SK-N-SH (cell line): ENCODE measurements around the gene ROPN1B. TPM values are rescaled to one million over a fixed set of nuclear protein-coding genes. Genes with fewer than 3 reads are reported as not detected.

Source experiments
- CTCF ChIA-PET: fragments of 300-600, 350-600 bp; formaldehyde crosslinking; extraction: SDS; loops from one replicate; lab custom pipeline; 2021; lab: Yijun Ruan, JAX
- POLR2A ChIA-PET: fragments of 350-600 bp; sonication (Branson Sonifier 250); formaldehyde crosslinking; extraction: SDS; loops from one replicate; lab custom pipeline; 2020; ENCODE audit warnings: antibody characterized with exemption, inconsistent platforms; lab: Yijun Ruan, JAX
- DNase-seq: peaks from one replicate; pipeline ENCODE4 v3.0.0; 2012
- H2AFZ ChIP-seq: fragments of 200-600 bp; sonication (generic); 2 replicates; pipeline ENCODE4 v1.8.1; 2016; ENCODE audit warnings: antibody characterized with exemption, mild to moderate bottlenecking, low read depth
- H3F3A ChIP-seq: fragments of 200-600 bp; sonication (generic); replicated peaks from 2 replicates; pipeline ENCODE3; 2016; ENCODE audit warnings: antibody characterized with exemption, mild to moderate bottlenecking; ENCODE audit not compliant: insufficient read depth
- H3K27ac ChIP-seq, 2 experiments: fragments of 200-500 bp in 1 of 2; fragments of 200-600 bp in 1 of 2; sonication (Bioruptor generic) in 1 of 2; sonication (generic), shearing (Covaris generic) in 1 of 2; 2 replicates each; pipeline versions ENCODE4 v1.5.1 to v1.6.1; 2014 to 2016; ENCODE audit warnings: low read depth in 2 of 2, inconsistent platforms in 1 of 2, low read length in 1 of 2, mild to moderate bottlenecking in 1 of 2, mixed read lengths in 1 of 2
- H3K27me3 ChIP-seq: fragments of 200-600 bp; sonication (generic), shearing (Covaris generic); 2 replicates; pipeline ENCODE4 v1.6.1; 2016; ENCODE audit warnings: mixed run types; ENCODE audit not compliant: insufficient read depth
- H3K36me3 ChIP-seq, 2 experiments: fragments of 200-500 bp in 1 of 2; fragments of 200-600 bp in 1 of 2; sonication (Bioruptor generic) in 1 of 2; sonication (generic) in 1 of 2; replicated peaks in 1 of 2; 2 replicates each; pipeline versions ENCODE3 to v1.5.1; 2014 to 2016; ENCODE audit warnings: low read length in 1 of 2, mild to moderate bottlenecking in 1 of 2; ENCODE audit not compliant: insufficient read depth in 2 of 2, control insufficient read depth in 1 of 2
- H3K4me1 ChIP-seq, 2 experiments: fragments of 200-500 bp in 1 of 2; fragments of 200-600 bp in 1 of 2; sonication (Bioruptor generic) in 1 of 2; sonication (generic), shearing (Covaris generic) in 1 of 2; 2 replicates each; pipeline versions ENCODE4 v1.5.1 to v1.6.1; 2014 to 2016; ENCODE audit warnings: low read depth in 1 of 2, low read length in 1 of 2, mixed run types in 1 of 2; ENCODE audit not compliant: insufficient read depth in 2 of 2, control insufficient read depth in 1 of 2
- H3K4me2 ChIP-seq: fragments of 200-600 bp; sonication (generic), shearing (Covaris generic); 2 replicates; pipeline ENCODE4 v1.6.1; 2017; ENCODE audit warnings: mixed run types
- H3K4me3 ChIP-seq, 2 experiments: fragments of 200-500 bp in 1 of 2; fragments of 200-600 bp in 1 of 2; sonication (Bioruptor generic) in 1 of 2; sonication (generic), shearing (Covaris generic) in 1 of 2; 2 replicates each; pipeline versions ENCODE4 v1.5.1 to v1.8.1; 2014 to 2016; ENCODE audit warnings: low read depth in 2 of 2, inconsistent platforms in 1 of 2, low read length in 1 of 2, mild to moderate bottlenecking in 1 of 2, mixed read lengths in 1 of 2, moderate library complexity in 1 of 2
- H3K79me2 ChIP-seq: fragments of 200-600 bp; sonication (generic); 2 replicates; pipeline ENCODE4 v1.8.1; 2017; ENCODE audit warnings: mild to moderate bottlenecking; ENCODE audit not compliant: insufficient read depth
- H3K9ac ChIP-seq: fragments of 200-600 bp; sonication (generic); 2 replicates; pipeline ENCODE4 v1.6.1; 2017; ENCODE audit warnings: mixed run types
- H3K9me2 ChIP-seq: fragments of 200-600 bp; sonication (generic); 2 replicates; pipeline ENCODE4 v1.6.1; 2017; ENCODE audit warnings: mixed run types
- H3K9me3 ChIP-seq: fragments of 200-600 bp; sonication (generic); 2 replicates; pipeline ENCODE4 v1.6.1; 2017; ENCODE audit warnings: mixed run types, mild to moderate bottlenecking, moderate library complexity
- H4K20me1 ChIP-seq: fragments of 200-600 bp; sonication (generic); 2 replicates; pipeline ENCODE4 v1.6.1; 2017; ENCODE audit warnings: mild to moderate bottlenecking, mixed run types; ENCODE audit not compliant: insufficient read depth
- CHD2 ChIP-seq: fragments of 150-350 bp; IDR thresholded peaks from 2 replicates; pipeline ENCODE4 v1.6.1; 2018; ENCODE audit warnings: low read length; ENCODE audit not compliant: partially characterized antibody
- EP300 ChIP-seq, 2 experiments: IDR thresholded peaks; 2 replicates each; pipeline versions ENCODE4 v1.4.0 to v1.6.1; 2012; ENCODE audit warnings: borderline replicate concordance in 1 of 2, low read depth in 1 of 2, low read length in 1 of 2
- FOXJ3 ChIP-seq: sonication (generic); formaldehyde crosslinking; IDR thresholded peaks from 2 replicates; pipeline ENCODE4 v1.5.1; 2020; ENCODE audit warnings: mild to moderate bottlenecking, missing genetic modification reagents
- GATA2 ChIP-seq: sonication (generic); formaldehyde crosslinking; IDR thresholded peaks from 2 replicates; pipeline ENCODE4 v1.5.0; 2020; ENCODE audit warnings: mild to moderate bottlenecking, missing genetic modification reagents
- IRF3 ChIP-seq: fragments of 150-350 bp; IDR thresholded peaks from 2 replicates; pipeline ENCODE4 v1.6.1; 2016; ENCODE audit warnings: mild to moderate bottlenecking, low read depth, low read length
- MEF2A ChIP-seq: IDR thresholded peaks from 2 replicates; pipeline ENCODE4 v1.4.0; 2012; ENCODE audit warnings: low read depth, borderline replicate concordance
- NFIC ChIP-seq: IDR thresholded peaks from 2 replicates; pipeline ENCODE4 v1.4.0; 2012; ENCODE audit warnings: borderline replicate concordance
- RCOR1 ChIP-seq: fragments of 150-350 bp; IDR thresholded peaks from 2 replicates; pipeline ENCODE4 v1.6.1; 2017; ENCODE audit warnings: antibody characterized with exemption, low read length
- REST ChIP-seq: IDR thresholded peaks from 2 replicates; pipeline ENCODE4 v1.6.1; 2012; ENCODE audit warnings: mild to moderate bottlenecking, low read depth, low read length, moderate library complexity
- RFX5 ChIP-seq: IDR thresholded peaks from 2 replicates; pipeline ENCODE4 v1.6.1; 2012; ENCODE audit warnings: mild to moderate bottlenecking, improper control_type of control experiment, low read length
- RXRA ChIP-seq: IDR thresholded peaks from 2 replicates; pipeline ENCODE4 v1.4.0; 2012; ENCODE audit warnings: low read depth, mild to moderate bottlenecking, borderline replicate concordance
- TAF1 ChIP-seq: IDR thresholded peaks from 2 replicates; pipeline ENCODE4 v1.6.1; 2012; ENCODE audit warnings: low read depth, mild to moderate bottlenecking, low read length, moderate library complexity, borderline replicate concordance
- TEAD4 ChIP-seq: IDR thresholded peaks from 2 replicates; pipeline ENCODE4 v1.4.0; 2012; ENCODE audit warnings: mild to moderate bottlenecking, borderline replicate concordance; ENCODE audit not compliant: insufficient read depth
- USF2 ChIP-seq: fragments of 150-350 bp; IDR thresholded peaks from 2 replicates; pipeline ENCODE4 v1.6.1; 2017; ENCODE audit warnings: antibody characterized with exemption, low read length, low read depth, borderline replicate concordance
- YY1 ChIP-seq: IDR thresholded peaks from 2 replicates; pipeline ENCODE4 v1.4.0; 2012; ENCODE audit warnings: low read depth, mild to moderate bottlenecking
- WGBS: methylation state at CpG from one replicate; pipeline ENCODE4 v1.1.6; 2017; ENCODE audit warnings: low lambda C conversion rate; 5-methylcytosine and 5-hydroxymethylcytosine counted together
- polyA plus RNA-seq, 3 experiments: library from polyadenylated mRNA; depleted of rRNA; stranded (reverse); fragments of >200 nt; gene quantifications; 2 replicates each; pipeline ENCODE4 v1.2.3, GENCODE V29; 2012

Gene ROPN1B
- polyA plus RNA-seq, 1 of the 3 experiments (the other 2 are of a cell fraction) = not detected

GRCh38 chr3:126022741-126023359, 53.9 kb downstream of the ROPN1B start:
- Histone ChIP-seq H3K79me2 (no peaks in the 10 kb centered on the region), H4K20me1 (no peaks in the 10 kb centered on the region), H3K4me2 (no peak overlapping the region), H3K4me1 (peaks cover 0 to 5% of the 10 kb centered on the region in 2 experiments; a peak in 1 of 4 replicates), H3F3A (no peaks in the 10 kb centered on the region), H2AFZ (no peak overlapping the region), H3K27me3 (no peaks in the 10 kb centered on the region), H3K9ac (no peak overlapping the region), H3K9me2 (no peaks in the 10 kb centered on the region), H3K27ac (no peak overlapping the region), H3K36me3 (peaks cover 3% of the 10 kb centered on the region in 2 experiments), H3K9me3 (no peaks in the 10 kb centered on the region), H3K4me3 (no peak overlapping the region)
- no peak for TF ChIP-seq RCOR1
- TF ChIP-seq NFIC = no peak
- no peak for TF ChIP-seq CHD2
- TF ChIP-seq YY1 = no peak
- TF ChIP-seq FOXJ3 (CRISPR knock-in tag) = no peak
- TF ChIP-seq MEF2A = no peak
- no peak for TF ChIP-seq IRF3
- no peak for TF ChIP-seq TEAD4
- no peak for TF ChIP-seq EP300 (IDR thresholded peaks at IDR 0.05; ENCODE audit: borderline replicate concordance in 1 of 2, low read depth in 1 of 2, low read length in 1 of 2)
- TF ChIP-seq GATA2 = no peak
- no peak for TF ChIP-seq USF2
- no peak for TF ChIP-seq RXRA
- TF ChIP-seq RFX5 = no peak
- TF ChIP-seq REST = no peak
- no peak for TF ChIP-seq TAF1
- CTCF ChIA-PET = no interaction called here
- no peak for DNase-seq
- 78% methylated on average over 8 of the region's 10 CpGs for WGBS
- POLR2A ChIA-PET = no interaction called here
